Sigmoid colon (tissue), 4 donors: ENCODE measurements around the gene ZACN.
"Not testable (repeated sequence)": the region's sequence is repeated elsewhere in the genome, so short reads cannot be mapped to it uniquely, and the experiment has no call there.

ENCODE experiments used
- EP300 ChIP-seq, 4 donors: sonication (generic); formaldehyde crosslinking; IDR thresholded peaks; one replicate each; pipeline ENCODE4 v1.6.1; 2017; ENCODE audit warnings: antibody characterized with exemption in 4 of 4
- POLR2A ChIP-seq, 2 donors: fragments of 450-650 bp; IDR thresholded peaks; one replicate each; pipeline ENCODE4 v1.6.1; 2016; ENCODE audit warnings: antibody characterized with exemption in 2 of 2, mild to moderate bottlenecking in 2 of 2, moderate library complexity in 2 of 2
- TF ChIP-seq, protein P1 (sequence below), 4 experiments: fragments of 450-650 bp in 3 of 4; fragments of 200-600 bp in 1 of 4; IDR thresholded peaks; one replicate each; pipeline ENCODE4 v1.5.1; 2016 to 2019; ENCODE audit warnings: antibody characterized with exemption in 4 of 4, mild to moderate bottlenecking in 3 of 4, moderate library complexity in 2 of 4

DNA sequence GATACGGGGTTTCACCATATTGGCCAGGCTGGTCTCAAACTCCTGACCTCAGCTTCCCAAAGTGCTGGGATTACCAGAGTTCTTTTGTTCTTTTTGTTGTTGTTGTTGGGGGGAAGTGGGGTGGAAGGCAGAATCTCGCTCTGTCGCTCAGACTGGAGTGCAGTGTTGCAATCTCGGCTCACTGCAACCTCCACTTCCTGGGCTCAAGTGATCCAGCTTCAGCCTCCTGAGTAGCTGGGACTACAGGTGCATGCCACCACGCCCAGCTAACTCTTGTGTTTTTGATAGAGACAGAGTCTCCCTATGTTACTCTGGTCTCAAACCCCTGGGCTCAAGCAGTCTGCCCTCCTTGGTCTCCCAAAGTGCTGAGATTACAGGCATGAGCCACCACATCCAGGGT is 612 bp upstream of the ZACN start:
- not testable (repeated sequence) for TF ChIP-seq EP300, POLR2A (IDR thresholded peaks at IDR 0.05)
- TF ChIP-seq, protein P1, sequence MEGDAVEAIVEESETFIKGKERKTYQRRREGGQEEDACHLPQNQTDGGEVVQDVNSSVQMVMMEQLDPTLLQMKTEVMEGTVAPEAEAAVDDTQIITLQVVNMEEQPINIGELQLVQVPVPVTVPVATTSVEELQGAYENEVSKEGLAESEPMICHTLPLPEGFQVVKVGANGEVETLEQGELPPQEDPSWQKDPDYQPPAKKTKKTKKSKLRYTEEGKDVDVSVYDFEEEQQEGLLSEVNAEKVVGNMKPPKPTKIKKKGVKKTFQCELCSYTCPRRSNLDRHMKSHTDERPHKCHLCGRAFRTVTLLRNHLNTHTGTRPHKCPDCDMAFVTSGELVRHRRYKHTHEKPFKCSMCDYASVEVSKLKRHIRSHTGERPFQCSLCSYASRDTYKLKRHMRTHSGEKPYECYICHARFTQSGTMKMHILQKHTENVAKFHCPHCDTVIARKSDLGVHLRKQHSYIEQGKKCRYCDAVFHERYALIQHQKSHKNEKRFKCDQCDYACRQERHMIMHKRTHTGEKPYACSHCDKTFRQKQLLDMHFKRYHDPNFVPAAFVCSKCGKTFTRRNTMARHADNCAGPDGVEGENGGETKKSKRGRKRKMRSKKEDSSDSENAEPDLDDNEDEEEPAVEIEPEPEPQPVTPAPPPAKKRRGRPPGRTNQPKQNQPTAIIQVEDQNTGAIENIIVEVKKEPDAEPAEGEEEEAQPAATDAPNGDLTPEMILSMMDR (IDR thresholded peaks at IDR 0.05): not testable (repeated sequence)
